ENCODE measurements around the gene UPF2.

The UPF2 gene

DNA sequence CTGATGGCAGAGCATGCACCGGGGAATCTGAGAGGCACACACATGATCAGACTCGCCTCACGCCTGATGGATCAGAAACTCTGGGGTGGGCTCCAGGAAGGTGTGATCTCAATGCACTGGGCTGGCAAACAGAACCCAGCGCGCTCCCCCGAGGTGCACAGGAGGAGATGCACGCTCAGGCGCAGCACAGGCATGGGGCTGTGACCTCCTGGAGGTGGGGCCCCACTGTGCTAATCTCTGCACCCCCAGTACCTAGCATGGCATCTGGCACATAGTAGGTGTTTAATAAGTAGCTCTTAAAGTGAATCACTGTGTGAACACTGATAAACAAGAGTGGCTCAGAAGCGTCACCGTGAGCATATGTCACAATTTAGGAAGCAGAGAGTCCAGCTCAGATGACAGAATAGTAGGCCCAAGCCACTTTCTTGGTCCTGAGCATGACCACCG lies 161.6 kb downstream of the UPF2 start:
- TF ChIP-seq, protein P1, sequence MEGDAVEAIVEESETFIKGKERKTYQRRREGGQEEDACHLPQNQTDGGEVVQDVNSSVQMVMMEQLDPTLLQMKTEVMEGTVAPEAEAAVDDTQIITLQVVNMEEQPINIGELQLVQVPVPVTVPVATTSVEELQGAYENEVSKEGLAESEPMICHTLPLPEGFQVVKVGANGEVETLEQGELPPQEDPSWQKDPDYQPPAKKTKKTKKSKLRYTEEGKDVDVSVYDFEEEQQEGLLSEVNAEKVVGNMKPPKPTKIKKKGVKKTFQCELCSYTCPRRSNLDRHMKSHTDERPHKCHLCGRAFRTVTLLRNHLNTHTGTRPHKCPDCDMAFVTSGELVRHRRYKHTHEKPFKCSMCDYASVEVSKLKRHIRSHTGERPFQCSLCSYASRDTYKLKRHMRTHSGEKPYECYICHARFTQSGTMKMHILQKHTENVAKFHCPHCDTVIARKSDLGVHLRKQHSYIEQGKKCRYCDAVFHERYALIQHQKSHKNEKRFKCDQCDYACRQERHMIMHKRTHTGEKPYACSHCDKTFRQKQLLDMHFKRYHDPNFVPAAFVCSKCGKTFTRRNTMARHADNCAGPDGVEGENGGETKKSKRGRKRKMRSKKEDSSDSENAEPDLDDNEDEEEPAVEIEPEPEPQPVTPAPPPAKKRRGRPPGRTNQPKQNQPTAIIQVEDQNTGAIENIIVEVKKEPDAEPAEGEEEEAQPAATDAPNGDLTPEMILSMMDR (IDR thresholded peaks at IDR 0.05; ENCODE audit: low read depth, low read length, missing control alignments), result no peak
- DNase-seq (ENCODE audit: extremely low read depth, low read depth), result no peak
- H3K4me3 ChIP-seq (replicated peaks; ENCODE audit: low read depth, low read length), result no peak overlapping the region

- DNase-seq (ENCODE audit: extremely low read depth, low read depth), result no peak
- no peak overlapping the region for H3K4me3 ChIP-seq (replicated peaks; ENCODE audit: low read depth, low read length)
- TF ChIP-seq, protein P1 (IDR thresholded peaks at IDR 0.05; ENCODE audit: low read depth, low read length, missing control alignments), result no peak
These were observed 162.2 kb downstream of the UPF2 start for GRCh38 chr10:11880151-11881029.

GRCh38 chr10:11879387-11880094 lies 163.1 kb downstream of the UPF2 start:
- no peak overlapping the region for H3K4me3 ChIP-seq (replicated peaks; ENCODE audit: low read depth, low read length)
- DNase-seq (ENCODE audit: extremely low read depth, low read depth), result no peak

GRCh38 chr10:11878776-11879175 lies 163.8 kb downstream of the UPF2 start:
- H3K4me3 ChIP-seq (replicated peaks; ENCODE audit: low read depth, low read length), result no peak overlapping the region
- DNase-seq (ENCODE audit: extremely low read depth, low read depth), result no peak
- TF ChIP-seq, protein P1 (IDR thresholded peaks at IDR 0.05; ENCODE audit: low read depth, low read length, missing control alignments), result no peak

More at GRCh38 chr10:11879387-11880094, 163.1 kb downstream of the UPF2 start:
- TF ChIP-seq, protein P1 (IDR thresholded peaks at IDR 0.05; ENCODE audit: low read depth, low read length, missing control alignments), result no peak

- TF ChIP-seq, protein P1 (IDR thresholded peaks at IDR 0.05; ENCODE audit: low read depth, low read length, missing control alignments), result no peak
- DNase-seq (ENCODE audit: extremely low read depth, low read depth), result no peak
- no peak overlapping the region for H3K4me3 ChIP-seq (replicated peaks; ENCODE audit: low read depth, low read length)
These were observed 165.1 kb downstream of the UPF2 start for GRCh38 chr10:11877591-11877905.

- TF ChIP-seq, protein P1 (IDR thresholded peaks at IDR 0.05; ENCODE audit: low read depth, low read length, missing control alignments), result no peak
- H3K4me3 ChIP-seq (replicated peaks; ENCODE audit: low read depth, low read length), result no peak overlapping the region
These were observed 165.6 kb downstream of the UPF2 start for GRCh38 chr10:11876805-11877590.

More at GRCh38 chr10:11876805-11877590, 165.6 kb downstream of the UPF2 start:
- DNase-seq (ENCODE audit: extremely low read depth, low read depth), result no peak
